ENCODE results near the gene SPATA18.

- no peak for TF ChIP-seq EZH2phosphoT487 (IDR thresholded peaks at IDR 0.05; ENCODE audit: borderline replicate concordance)
- no peak for TF ChIP-seq CTCF (conservative IDR thresholded peaks at IDR 0.05; ENCODE audit: low read length)
Measured at GRCh38 chr4:52057196-52057595, 6.1 kb downstream of the SPATA18 start.
